Right lobe of liver (tissue), 4 donors: ENCODE results near the gene DLG2.

ENCODE experiments used
- POLR2A ChIP-seq: fragments of 450-650 bp; IDR thresholded peaks from one replicate; pipeline ENCODE4 v1.6.1; 2017; ENCODE audit warnings: antibody characterized with exemption, mild to moderate bottlenecking
- TF ChIP-seq, protein P1 (sequence below), 4 donors: fragments of 200-600 bp in 3 of 4; fragments of 450-650 bp in 1 of 4; IDR thresholded peaks; one replicate each; pipeline versions ENCODE4 v1.5.1 to v1.8.0; 2016 to 2022; ENCODE audit warnings: antibody characterized with exemption in 4 of 4, mild to moderate bottlenecking in 2 of 4
- donor health status: DM: no; HTN: no; CAD: no.
- donor health status: DM: no; HTN: no; CAD: no.
- donor health status: DM: no; HTN: yes; CAD: no.

DNA sequence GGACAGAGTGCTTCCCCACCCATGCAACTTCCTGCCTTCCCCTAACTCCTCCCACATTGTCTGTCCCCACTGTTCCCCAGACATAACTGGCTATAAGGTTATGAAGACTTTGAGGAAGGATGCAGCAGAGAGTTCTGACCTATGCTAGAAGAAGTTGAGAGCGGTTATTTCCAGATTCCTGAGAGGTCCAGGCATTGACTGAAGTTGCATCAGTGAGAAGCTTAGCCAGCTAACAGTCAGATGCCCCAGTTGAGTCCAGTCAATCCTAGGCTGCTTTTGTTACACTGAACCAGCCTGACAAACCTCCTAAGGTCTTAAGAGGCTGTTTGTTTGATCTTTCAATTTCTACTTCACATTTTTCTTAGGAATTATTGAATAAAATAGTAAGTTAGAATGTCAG is 1403.1 kb downstream of the DLG2 start:
- TF ChIP-seq, protein P1, sequence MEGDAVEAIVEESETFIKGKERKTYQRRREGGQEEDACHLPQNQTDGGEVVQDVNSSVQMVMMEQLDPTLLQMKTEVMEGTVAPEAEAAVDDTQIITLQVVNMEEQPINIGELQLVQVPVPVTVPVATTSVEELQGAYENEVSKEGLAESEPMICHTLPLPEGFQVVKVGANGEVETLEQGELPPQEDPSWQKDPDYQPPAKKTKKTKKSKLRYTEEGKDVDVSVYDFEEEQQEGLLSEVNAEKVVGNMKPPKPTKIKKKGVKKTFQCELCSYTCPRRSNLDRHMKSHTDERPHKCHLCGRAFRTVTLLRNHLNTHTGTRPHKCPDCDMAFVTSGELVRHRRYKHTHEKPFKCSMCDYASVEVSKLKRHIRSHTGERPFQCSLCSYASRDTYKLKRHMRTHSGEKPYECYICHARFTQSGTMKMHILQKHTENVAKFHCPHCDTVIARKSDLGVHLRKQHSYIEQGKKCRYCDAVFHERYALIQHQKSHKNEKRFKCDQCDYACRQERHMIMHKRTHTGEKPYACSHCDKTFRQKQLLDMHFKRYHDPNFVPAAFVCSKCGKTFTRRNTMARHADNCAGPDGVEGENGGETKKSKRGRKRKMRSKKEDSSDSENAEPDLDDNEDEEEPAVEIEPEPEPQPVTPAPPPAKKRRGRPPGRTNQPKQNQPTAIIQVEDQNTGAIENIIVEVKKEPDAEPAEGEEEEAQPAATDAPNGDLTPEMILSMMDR (IDR thresholded peaks at IDR 0.05) = no peak
- TF ChIP-seq POLR2A = no peak
